Colonic mucosa (tissue), 4 donors: ENCODE results near the gene TMEM120A. TPM values are rescaled to one million over a fixed set of nuclear protein-coding genes. Genes with fewer than 3 reads are reported as not detected.
A peak's percentile ranks its signal among the peaks of the same experiment; 100 is the strongest.

Experiments used
- DNase-seq: peaks from one replicate; pipeline ENCODE4 v3.0.0-alpha.2; 2020
- H3K27ac ChIP-seq: fragments of 200-600 bp; one replicate; pipeline ENCODE4 v1.8.0; 2021
- H3K27me3 ChIP-seq: fragments of 200-600 bp; one replicate; pipeline ENCODE4 v1.8.0; 2021
- H3K36me3 ChIP-seq: fragments of 200-600 bp; one replicate; pipeline ENCODE4 v1.8.0; 2021
- H3K4me1 ChIP-seq: fragments of 200-600 bp; one replicate; pipeline ENCODE4 v1.8.0; 2021; ENCODE audit warnings: mild to moderate bottlenecking
- H3K4me3 ChIP-seq: fragments of 200-600 bp; one replicate; pipeline ENCODE4 v1.8.0; 2021
- H3K9ac ChIP-seq, 2 donors: one replicate each; pipeline ENCODE4 v1.7.0; 2013; ENCODE audit warnings: control low read depth in 2 of 2, low read depth in 2 of 2, low read length in 2 of 2
- H3K9me3 ChIP-seq: fragments of 200-600 bp; one replicate; pipeline ENCODE4 v1.8.0; 2021
- CTCF ChIP-seq: fragments of 200-600 bp; IDR thresholded peaks from one replicate; pipeline ENCODE4 v1.8.0; 2022; ENCODE audit warnings: antibody characterized with exemption, mild to moderate bottlenecking
- intact Hi-C: fragments of 100-400 bp; cut with DNase I; formaldehyde crosslinking; loops from one replicate; pipeline ENCODE4 v1.14.1; 2022
- total RNA-seq, 2 donors: library from RNA; stranded (reverse); fragmentation: NEBNext Ultra II Directional in 1 of 2; extraction: Animal tissue kit (Norgen Biotek cat#: 25700) in 1 of 2; gene quantifications; one replicate each; pipeline ENCODE4 v1.2.1, GENCODE V29; 2021
- donor health status: healthy.
- donor health status: DM: no; HTN: no; CAD: no.
- donor health status: DM: no; HTN: no; CAD: no.

TMEM120A gene
- total RNA-seq, 2 donors from 2014 or later: 56.3 to 94.1 TPM

- Histone ChIP-seq H3K4me3 (no peak overlapping the region), H3K27me3 (no peaks in the 10 kb centered on the region), H3K9ac (peak overlapping the region in 1 of 2 donors; percentile 41), H3K27ac (peak overlapping the region; percentile 74), H3K4me1 (peaks cover 5% of the 10 kb centered on the region), H3K9me3 (no peaks in the 10 kb centered on the region), H3K36me3 (no peaks in the 10 kb centered on the region)
- peak; percentile 85 for DNase-seq
- intact Hi-C loops: no loop called here
- no peak for TF ChIP-seq CTCF
These were observed 37.2 kb downstream of the TMEM120A start for GRCh38 chr7:75957021-75957736.

- no peak for DNase-seq
- Histone ChIP-seq H3K27ac (no peak overlapping the region), H3K4me1 (peaks cover 5% of the 10 kb centered on the region), H3K4me3 (no peak overlapping the region), H3K27me3 (no peaks in the 10 kb centered on the region), H3K9me3 (no peaks in the 10 kb centered on the region), H3K36me3 (no peaks in the 10 kb centered on the region), H3K9ac (no peak overlapping the region)
- TF ChIP-seq CTCF: no peak
- intact Hi-C loops: no loop called here
These were observed 39.0 kb downstream of the TMEM120A start for GRCh38 chr7:75955331-75955955.

- Histone ChIP-seq H3K27me3 (no peaks in the 10 kb centered on the region), H3K27ac (no peak overlapping the region), H3K9ac (no peak overlapping the region), H3K4me1 (no peaks in the 10 kb centered on the region), H3K9me3 (no peaks in the 10 kb centered on the region), H3K4me3 (no peak overlapping the region), H3K36me3 (no peaks in the 10 kb centered on the region)
- intact Hi-C loops: no loop called here
- no peak for DNase-seq
- no peak for TF ChIP-seq CTCF
These were observed 40.5 kb downstream of the TMEM120A start for GRCh38 chr7:75953931-75954330.

- H3K9me3 ChIP-seq: no peaks in the 10 kb centered on the region
- TF ChIP-seq CTCF: no peak
- no peak for DNase-seq
- intact Hi-C loops: no loop called here
- no peak overlapping the region for H3K27ac ChIP-seq
- no peaks in the 10 kb centered on the region for H3K27me3 ChIP-seq
- H3K4me1 ChIP-seq: no peaks in the 10 kb centered on the region
- no peak overlapping the region for H3K9ac ChIP-seq
- no peak overlapping the region for H3K4me3 ChIP-seq
- H3K36me3 ChIP-seq: no peaks in the 10 kb centered on the region
These were observed 41.0 kb downstream of the TMEM120A start for GRCh38 chr7:75953431-75953830.

- intact Hi-C loops: no loop called here
- Histone ChIP-seq H3K36me3 (no peaks in the 10 kb centered on the region), H3K27me3 (no peaks in the 10 kb centered on the region), H3K4me3 (no peak overlapping the region), H3K9me3 (no peaks in the 10 kb centered on the region), H3K27ac (no peak overlapping the region), H3K9ac (no peak overlapping the region), H3K4me1 (no peaks in the 10 kb centered on the region)
- no peak for TF ChIP-seq CTCF
- no peak for DNase-seq
These were observed 42.9 kb downstream of the TMEM120A start for GRCh38 chr7:75951506-75951905.
